ENCODE measurements around the gene RIN1.

- TF ChIP-seq CTCF (IDR thresholded peaks at IDR 0.05) (no peak), POLR2A (IDR thresholded peaks at IDR 0.05) (no peak)
These were observed 11.6 kb downstream of the RIN1 start for GRCh38 chr11:66324664-66325063.
